IMR-90 (cell line): Measurements from ENCODE around the gene RUFY4. TPM values are rescaled to one million over a fixed set of nuclear protein-coding genes. Genes with fewer than 3 reads are reported as not detected.

ENCODE experiments used
- ATAC-seq: fragments of 200-7000 bp; cut with Tn5 transposase; 2 replicates; pipeline ENCODE4 v1.9.1; 2020; ENCODE audit warnings: low read depth, mild to moderate bottlenecking, moderate library complexity
- BruUV-seq: library from RNA; stranded (reverse); fragments of 400-500 nt; replicated peaks from 2 replicates; lab custom pipeline; 2021; lab: Mats Ljungman, UMichigan
- CTCF ChIA-PET: fragments of 300-600 bp; formaldehyde crosslinking; extraction: SDS; loops from one replicate; lab custom pipeline; 2021; ENCODE audit warnings: antibody characterized with exemption; lab: Yijun Ruan, JAX
- POLR2A ChIA-PET: fragments of 300-600 bp; sonication (Branson Sonifier 250); formaldehyde crosslinking; loops from one replicate; lab custom pipeline; 2022; ENCODE audit warnings: antibody characterized with exemption; ENCODE audit not compliant: unreplicated experiment; lab: Charles Lee
- DNase-seq: peaks from one replicate; pipeline ENCODE4 v3.0.0; 2013
- H2AFZ ChIP-seq: replicated peaks from 2 replicates; pipeline ENCODE3; 2013; ENCODE audit warnings: low read length, mild to moderate bottlenecking; ENCODE audit not compliant: poor library complexity
- H2AK5ac ChIP-seq: 2 replicates; pipeline ENCODE4 v1.6.1; 2013; ENCODE audit warnings: low read depth, low read length, inconsistent platforms
- H2AK9ac ChIP-seq: replicated peaks from 2 replicates; pipeline ENCODE3; 2013; ENCODE audit warnings: mild to moderate bottlenecking, low read depth, low read length, moderate library complexity; ENCODE audit not compliant: poor library complexity
- H2BK120ac ChIP-seq: 2 replicates; pipeline ENCODE4 v1.6.1; 2013; ENCODE audit warnings: low read depth, low read length, inconsistent platforms
- H2BK15ac ChIP-seq: 3 replicates; pipeline ENCODE4 v1.6.1; 2013; ENCODE audit warnings: low read depth, low read length, inconsistent platforms
- H2BK20ac ChIP-seq: 2 replicates; pipeline ENCODE4 v1.6.1; 2013; ENCODE audit warnings: low read depth, mild to moderate bottlenecking, inconsistent platforms, low read length, moderate library complexity
- H2BK5ac ChIP-seq: 2 replicates; pipeline ENCODE4 v1.6.1; 2013; ENCODE audit warnings: mild to moderate bottlenecking, low read depth, low read length, inconsistent platforms; ENCODE audit not compliant: poor library complexity, severe bottlenecking
- H3K14ac ChIP-seq: replicated peaks from 2 replicates; pipeline ENCODE4 v1.6.1; 2013; ENCODE audit warnings: low read depth, low read length, inconsistent platforms
- H3K18ac ChIP-seq: 2 replicates; pipeline ENCODE4 v1.6.1; 2013; ENCODE audit warnings: low read depth, low read length, control low read depth
- H3K23ac ChIP-seq: 2 replicates; pipeline ENCODE4 v1.6.1; 2013; ENCODE audit warnings: low read depth, low read length, inconsistent platforms
- H3K27ac ChIP-seq: 2 replicates; pipeline ENCODE4 v1.5.1; 2013; ENCODE audit warnings: mild to moderate bottlenecking, control low read depth, low read length; ENCODE audit not compliant: insufficient read depth
- H3K27me3 ChIP-seq: 2 replicates; pipeline ENCODE4 v1.6.1; 2013; ENCODE audit warnings: low read length; ENCODE audit not compliant: control insufficient read depth, insufficient read depth
- H3K36me3 ChIP-seq: 2 replicates; pipeline ENCODE4 v1.6.1; 2013; ENCODE audit warnings: low read length, mixed read lengths; ENCODE audit not compliant: control insufficient read depth, insufficient read depth
- H3K4ac ChIP-seq: 2 replicates; pipeline ENCODE4 v1.6.1; 2013; ENCODE audit warnings: low read depth, low read length, inconsistent platforms
- H3K4me1 ChIP-seq: 2 replicates; pipeline ENCODE4 v1.6.1; 2013; ENCODE audit warnings: low read length, mixed read lengths; ENCODE audit not compliant: control insufficient read depth, insufficient read depth
- H3K4me2 ChIP-seq: 2 replicates; pipeline ENCODE4 v1.6.1; 2013; ENCODE audit warnings: low read depth, mild to moderate bottlenecking, control low read depth, low read length, moderate library complexity
- H3K4me3 ChIP-seq: 2 replicates; pipeline ENCODE4 v1.5.1; 2013; ENCODE audit warnings: low read depth, mild to moderate bottlenecking, control low read depth, low read length, moderate library complexity; ENCODE audit not compliant: insufficient read depth
- H3K56ac ChIP-seq: 2 replicates; pipeline ENCODE4 v1.6.1; 2013; ENCODE audit warnings: low read length, inconsistent platforms; ENCODE audit not compliant: insufficient read depth; ENCODE audit errors: extremely low read depth
- H3K79me1 ChIP-seq, 2 experiments: 2 replicates each; pipeline ENCODE4 v1.6.1; 2013; ENCODE audit warnings: low read length in 2 of 2, inconsistent platforms in 1 of 2, low read depth in 1 of 2
- H3K9ac ChIP-seq: 2 replicates; pipeline ENCODE4 v1.6.1; 2013; ENCODE audit warnings: low read depth, low read length, control low read depth
- H3K9me1 ChIP-seq: 2 replicates; pipeline ENCODE4 v1.6.1; 2013; ENCODE audit warnings: low read length, inconsistent platforms; ENCODE audit not compliant: insufficient read depth
- H3K9me3 ChIP-seq: 2 replicates; pipeline ENCODE4 v1.6.1; 2013; ENCODE audit warnings: low read length; ENCODE audit not compliant: control insufficient read depth, insufficient read depth
- H4K20me1 ChIP-seq: 2 replicates; pipeline ENCODE4 v1.6.1; 2013; ENCODE audit warnings: low read length, inconsistent platforms; ENCODE audit not compliant: insufficient read depth
- H4K5ac ChIP-seq: 2 replicates; pipeline ENCODE4 v1.6.1; 2013; ENCODE audit warnings: mild to moderate bottlenecking, low read depth, low read length, control low read depth
- H4K8ac ChIP-seq, 2 experiments: 2 replicates each; pipeline ENCODE4 v1.6.1; 2013; ENCODE audit warnings: low read depth in 2 of 2, low read length in 2 of 2, control low read depth in 1 of 2, inconsistent platforms in 1 of 2
- H4K91ac ChIP-seq: 2 replicates; pipeline ENCODE4 v1.6.1; 2013; ENCODE audit warnings: low read depth, low read length, inconsistent platforms; ENCODE audit not compliant: insufficient read depth
- CEBPB ChIP-seq: IDR thresholded peaks from 2 replicates; pipeline ENCODE4 v1.6.1; 2012; ENCODE audit warnings: low read depth, low read length, improper control_type of control experiment
- CHD1 ChIP-seq: IDR thresholded peaks from 2 replicates; pipeline ENCODE4 v1.6.1; 2012; ENCODE audit warnings: low read depth, low read length, improper control_type of control experiment
- CTCF ChIP-seq: conservative IDR thresholded peaks from 2 replicates; pipeline ENCODE4 v1.5.1; 2012; ENCODE audit warnings: mild to moderate bottlenecking, low read depth, low read length, improper control_type of control experiment
- MAZ ChIP-seq: IDR thresholded peaks from 2 replicates; pipeline ENCODE4 v1.6.1; 2012; ENCODE audit warnings: low read depth, mild to moderate bottlenecking, low read length, improper control_type of control experiment, moderate library complexity, borderline replicate concordance
- NFE2L2 ChIP-seq: fragments of 150-350 bp; IDR thresholded peaks from 2 replicates; pipeline ENCODE4 v1.6.1; 2016; ENCODE audit warnings: low read depth, mild to moderate bottlenecking, low read length
- POLR2A ChIP-seq: IDR thresholded peaks from 2 replicates; pipeline ENCODE4 v1.6.1; 2012; ENCODE audit warnings: mild to moderate bottlenecking, low read depth, low read length
- SMC3 ChIP-seq: fragments of 150-350 bp; IDR thresholded peaks from 2 replicates; pipeline ENCODE4 v1.6.1; 2016; ENCODE audit warnings: low read depth, mild to moderate bottlenecking, antibody characterized with exemption, low read length, moderate library complexity
- WGBS, 2 experiments: methylation state at CpG; one replicate each; pipeline versions ENCODE4 v1.1.5 to v1.1.7; 2013; ENCODE audit warnings: missing lambda C conversion rate in 2 of 2; ENCODE audit not compliant: insufficient read length in 1 of 2; ENCODE audit errors: extremely low coverage in 2 of 2; 5-methylcytosine and 5-hydroxymethylcytosine counted together
- dilution Hi-C: fragments of 300-500 bp; cut with HindIII; formaldehyde crosslinking; loops from one replicate; pipeline ENCODE4 v1.14.3; 2018; ENCODE audit warnings: low sequenced_read_pairs; ENCODE audit not compliant: unreplicated experiment
- in situ Hi-C: fragments of 300-500 bp; cut with MboI; formaldehyde crosslinking; loops from 3 replicates; pipeline ENCODE4 v1.14.3; 2019; ENCODE audit warnings: low sequenced_read_pairs, inconsistent platforms, mixed read lengths
- intact Hi-C: fragments of 100-400 bp; cut with micrococcal nuclease; formaldehyde crosslinking; loops from 2 replicates; pipeline ENCODE4 v1.10.0; 2022
- polyA plus RNA-seq, 3 experiments: library from polyadenylated mRNA; depleted of rRNA; stranded (reverse); fragments of >200 nt; gene quantifications; 2 replicates each; pipeline ENCODE4 v1.2.3, GENCODE V29; 2012; ENCODE audit warnings: low replicate concordance in 1 of 3
- total RNA-seq: library from RNA; depleted of rRNA; stranded (reverse); fragments of >200 nt; gene quantifications from 2 replicates; pipeline ENCODE4 v1.2.3, GENCODE V29; 2012

Gene RUFY4
- total and polyA plus RNA-seq, 2 of the 4 experiments (the other 2 are of a cell fraction) = not detected

- no peak overlapping the region for H2BK120ac ChIP-seq
- TF ChIP-seq NFE2L2 = no peak
- TF ChIP-seq CHD1 = no peak
- TF ChIP-seq CEBPB = no peak
- TF ChIP-seq MAZ = no peak
- TF ChIP-seq SMC3 = no peak
- no peak for TF ChIP-seq CTCF
- TF ChIP-seq POLR2A = no peak
- H3K4me2 ChIP-seq = no peak overlapping the region
- ChIA-PET CTCF (interaction anchor here (1.6 kb wide), 1 partner anchor 246 kb away, joined by 6 read pairs; no protein-coding TSS in a partner anchor), POLR2A (no interaction called here)
- DNase-seq = no peak
- BruUV-seq = no TSS peak
- peaks cover 8% of the 10 kb centered on the region for H3K9me1 ChIP-seq
- H2BK20ac ChIP-seq = no peak overlapping the region
- no peak overlapping the region for H3K4ac ChIP-seq
- no peaks in the 10 kb centered on the region for H3K9me3 ChIP-seq
- no peak overlapping the region for H3K23ac ChIP-seq
- no peak overlapping the region for H3K18ac ChIP-seq
- no peak overlapping the region for H3K27ac ChIP-seq
- peaks cover 6% of the 10 kb centered on the region; the same call in 1 of the 2 replicates for H3K4me1 ChIP-seq
- H2BK5ac ChIP-seq = no peak overlapping the region
- H3K27me3 ChIP-seq = peaks cover 46% of the 10 kb centered on the region
- no peaks in the 10 kb centered on the region for H3K36me3 ChIP-seq
- no peak overlapping the region for H2AFZ ChIP-seq
- intact Hi-C loops = no loop called here
- in situ Hi-C loops = loop anchor here (10.0 kb wide), 1 partner anchor 237 kb away; no protein-coding TSS in a partner anchor
- ATAC-seq = no peak
- H3K14ac ChIP-seq = no peak overlapping the region
- H4K8ac ChIP-seq = no peak overlapping the region
- no peak overlapping the region for H3K56ac ChIP-seq
- no peak overlapping the region for H3K9ac ChIP-seq
- H4K91ac ChIP-seq = no peak overlapping the region
- H3K4me3 ChIP-seq = no peak overlapping the region
- no peak overlapping the region for H2BK15ac ChIP-seq
- H2AK5ac ChIP-seq = peak overlapping the region; percentile 17; the same call in 1 of the 2 replicates
- no peak overlapping the region for H2AK9ac ChIP-seq
- H3K79me1 ChIP-seq = no peaks in the 10 kb centered on the region
- no peaks in the 10 kb centered on the region; the same call in 1 of the 2 replicates for H4K20me1 ChIP-seq
- 90% methylated on average over 2 of the region's 7 CpGs; no CpG with 5 or more reads in 1 of the 2 experiments for WGBS, 2 experiments
- dilution Hi-C loops = no loop called here
- no peak overlapping the region for H4K5ac ChIP-seq
Measured at GRCh38 chr2:218031771-218032257, 37.2 kb upstream of the RUFY4 start.
